KMS-11 (cell line): Measurements from ENCODE around the gene HTN3.

ENCODE experiments used
- H2AFZ ChIP-seq: fragments of 200-600 bp; sonication (generic); 2 replicates; pipeline ENCODE4 v1.6.1; 2016; ENCODE audit warnings: antibody characterized with exemption, mixed run types, low read depth
- H3K27ac ChIP-seq: fragments of 200-600 bp; sonication (generic); 2 replicates; pipeline ENCODE4 v1.6.1; 2016; ENCODE audit warnings: mild to moderate bottlenecking, mixed run types
- H3K27me3 ChIP-seq: fragments of 200-600 bp; sonication (generic); 2 replicates; pipeline ENCODE4 v1.6.1; 2017; ENCODE audit warnings: mild to moderate bottlenecking, low read depth, mixed run types, moderate library complexity; ENCODE audit not compliant: insufficient read depth
- H3K36me3 ChIP-seq: fragments of 200-600 bp; sonication (generic); 2 replicates; pipeline ENCODE4 v1.6.1; 2017; ENCODE audit warnings: mild to moderate bottlenecking, mixed run types; ENCODE audit not compliant: insufficient read depth
- H3K4me1 ChIP-seq: fragments of 200-600 bp; sonication (generic); 2 replicates; pipeline ENCODE4 v1.6.1; 2016; ENCODE audit warnings: mild to moderate bottlenecking, low read depth, mixed run types; ENCODE audit not compliant: poor library complexity, severe bottlenecking
- H3K4me2 ChIP-seq: fragments of 200-600 bp; sonication (generic); 2 replicates; pipeline ENCODE4 v1.7.0; 2016; ENCODE audit warnings: mild to moderate bottlenecking, mixed run types
- H3K4me3 ChIP-seq: fragments of 200-600 bp; sonication (generic); IDR thresholded peaks from 2 replicates; pipeline ENCODE4 v1.6.1; 2017; ENCODE audit warnings: low read depth, low read length, mixed read lengths; ENCODE audit not compliant: insufficient read depth
- H3K79me2 ChIP-seq: fragments of 200-600 bp; sonication (generic); 2 replicates; pipeline ENCODE4 v1.6.1; 2016; ENCODE audit warnings: low read depth, mixed run types; ENCODE audit not compliant: insufficient read depth
- H3K9ac ChIP-seq: fragments of 200-600 bp; sonication (generic); 2 replicates; pipeline ENCODE4 v1.6.1; 2016; ENCODE audit warnings: mild to moderate bottlenecking, mixed run types
- H4K20me1 ChIP-seq: fragments of 200-600 bp; sonication (generic); 2 replicates; pipeline ENCODE4 v1.6.1; 2016; ENCODE audit warnings: mild to moderate bottlenecking, mixed run types; ENCODE audit not compliant: insufficient read depth
- TF ChIP-seq, protein P1 (sequence below): fragments of 200-600 bp; sonication (generic); conservative IDR thresholded peaks from 2 replicates; pipeline ENCODE4 v1.6.1; 2017; ENCODE audit warnings: low read depth, mild to moderate bottlenecking, antibody characterized with exemption, low read length, moderate library complexity, mixed read lengths

Gene HTN3

DNA sequence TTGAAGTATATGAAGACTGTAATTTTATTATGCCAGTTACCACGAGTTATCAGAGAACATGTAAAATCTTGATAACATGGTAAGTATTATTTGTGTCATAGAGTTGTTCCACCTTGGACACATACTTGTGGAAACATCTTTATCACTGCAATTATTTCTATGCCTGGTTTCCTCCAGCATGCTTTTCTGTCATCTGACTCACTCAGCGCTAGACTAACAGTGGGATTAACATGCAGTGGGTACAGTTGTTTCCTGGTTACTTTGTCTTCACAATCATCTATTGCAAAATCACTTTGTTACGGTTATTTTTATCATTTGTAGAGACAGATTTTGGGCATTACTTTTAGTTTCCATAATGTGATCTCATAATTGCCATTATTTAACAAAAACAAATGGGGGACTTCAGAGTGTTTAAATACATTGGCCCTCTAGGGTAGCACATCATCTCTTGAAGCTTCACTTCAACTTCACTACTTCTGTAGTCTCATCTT is 32.7 kb upstream of the HTN3 start, which contains the start of gene STATH:
STATH (plus strand) TSS at position 441 of the 491 bp plus-strand sequence. CDS start 2,472 bp downstream, outside the sequence.
- Histone ChIP-seq H4K20me1 (no peaks in the 10 kb centered on the region), H3K4me1 (peaks cover 2% of the 10 kb centered on the region), H3K79me2 (no peaks in the 10 kb centered on the region), H3K9ac (no peak within 1 kb of the TSS), H3K27ac (no peak within 1 kb of the TSS), H3K4me2 (no peak within 1 kb of the TSS), H3K36me3 (no peaks in the 10 kb centered on the region), H2AFZ (no peak within 1 kb of the TSS), H3K4me3 (no peak within 1 kb of the TSS), H3K27me3 (no peaks in the 10 kb centered on the region)
- TF ChIP-seq, protein P1, sequence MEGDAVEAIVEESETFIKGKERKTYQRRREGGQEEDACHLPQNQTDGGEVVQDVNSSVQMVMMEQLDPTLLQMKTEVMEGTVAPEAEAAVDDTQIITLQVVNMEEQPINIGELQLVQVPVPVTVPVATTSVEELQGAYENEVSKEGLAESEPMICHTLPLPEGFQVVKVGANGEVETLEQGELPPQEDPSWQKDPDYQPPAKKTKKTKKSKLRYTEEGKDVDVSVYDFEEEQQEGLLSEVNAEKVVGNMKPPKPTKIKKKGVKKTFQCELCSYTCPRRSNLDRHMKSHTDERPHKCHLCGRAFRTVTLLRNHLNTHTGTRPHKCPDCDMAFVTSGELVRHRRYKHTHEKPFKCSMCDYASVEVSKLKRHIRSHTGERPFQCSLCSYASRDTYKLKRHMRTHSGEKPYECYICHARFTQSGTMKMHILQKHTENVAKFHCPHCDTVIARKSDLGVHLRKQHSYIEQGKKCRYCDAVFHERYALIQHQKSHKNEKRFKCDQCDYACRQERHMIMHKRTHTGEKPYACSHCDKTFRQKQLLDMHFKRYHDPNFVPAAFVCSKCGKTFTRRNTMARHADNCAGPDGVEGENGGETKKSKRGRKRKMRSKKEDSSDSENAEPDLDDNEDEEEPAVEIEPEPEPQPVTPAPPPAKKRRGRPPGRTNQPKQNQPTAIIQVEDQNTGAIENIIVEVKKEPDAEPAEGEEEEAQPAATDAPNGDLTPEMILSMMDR: no peak

DNA sequence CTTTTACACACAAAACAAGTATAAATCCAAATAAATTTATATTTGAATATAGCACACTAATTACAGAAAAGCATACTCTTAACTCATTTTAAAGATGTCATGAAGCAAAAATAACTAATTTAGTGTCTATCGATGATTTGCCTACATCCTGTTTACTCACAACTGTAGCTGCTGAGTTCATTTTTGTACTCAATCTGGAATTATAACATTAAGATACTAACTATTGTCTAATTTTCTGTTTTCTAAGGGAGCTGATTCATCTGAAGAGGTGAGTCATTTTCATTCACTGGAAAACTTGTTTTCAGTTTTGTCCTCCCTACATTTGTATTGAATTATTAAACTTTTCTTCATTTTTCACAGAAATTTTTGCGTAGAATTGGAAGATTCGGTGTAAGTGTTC is 28.8 kb upstream of the HTN3 start:
- Histone ChIP-seq H4K20me1 (no peaks in the 10 kb centered on the region), H3K36me3 (no peaks in the 10 kb centered on the region), H3K79me2 (no peaks in the 10 kb centered on the region), H3K4me2 (no peak overlapping the region), H3K4me1 (peaks cover 9% of the 10 kb centered on the region), H3K4me3 (no peak overlapping the region), H3K9ac (no peak overlapping the region), H2AFZ (no peak overlapping the region), H3K27ac (no peak overlapping the region), H3K27me3 (no peaks in the 10 kb centered on the region)
- TF ChIP-seq, protein P1: no peak

- no peak overlapping the region for H3K4me2 ChIP-seq
- TF ChIP-seq, protein P1: no peak
- no peak overlapping the region for H3K27ac ChIP-seq
- H4K20me1 ChIP-seq: no peaks in the 10 kb centered on the region
- no peaks in the 10 kb centered on the region for H3K79me2 ChIP-seq
- no peak overlapping the region for H3K9ac ChIP-seq
- no peaks in the 10 kb centered on the region for H3K36me3 ChIP-seq
- no peaks in the 10 kb centered on the region for H3K27me3 ChIP-seq
- H3K4me3 ChIP-seq: no peak overlapping the region
- peaks cover 12% of the 10 kb centered on the region for H3K4me1 ChIP-seq
- no peak overlapping the region for H2AFZ ChIP-seq
Measured at GRCh38 chr4:70000711-70001110, 27.5 kb upstream of the HTN3 start.

GRCh38 chr4:70002507-70002906 is 25.8 kb upstream of the HTN3 start:
- Histone ChIP-seq H3K4me2 (no peak overlapping the region), H3K4me1 (peaks cover 22% of the 10 kb centered on the region), H3K4me3 (no peak overlapping the region), H3K27ac (no peak overlapping the region), H3K9ac (no peak overlapping the region), H2AFZ (no peak overlapping the region), H3K79me2 (no peaks in the 10 kb centered on the region), H4K20me1 (no peaks in the 10 kb centered on the region), H3K36me3 (no peaks in the 10 kb centered on the region), H3K27me3 (no peaks in the 10 kb centered on the region)
- TF ChIP-seq, protein P1: no peak
